Dedifferentiated amniotic fluid mesenchymal stem cell (primary cell): ENCODE measurements around the gene PRR9.
"Not testable (repeated sequence)": the region's sequence is repeated elsewhere in the genome, so short reads cannot be mapped to it uniquely, and the experiment has no call there.

ENCODE experiments used
- DNase-seq: peaks from one replicate; pipeline ENCODE4 v3.0.0-alpha.2; 2016; ENCODE audit errors: extremely low spot score

Gene PRR9, protein sequence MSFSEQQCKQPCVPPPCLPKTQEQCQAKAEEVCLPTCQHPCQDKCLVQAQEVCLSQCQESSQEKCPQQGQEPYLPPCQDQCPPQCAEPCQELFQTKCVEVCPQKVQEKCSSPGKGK

GRCh38 chr1:153217212-153217611 is at the start of gene PRR9:
Gene PRR9, plus strand, starts transcription at chr1:153217584. Its CDS starts 561 bp downstream, at chr1:153218145.
- DNase-seq, result no peak

- DNase-seq, result no peak
Measured at GRCh38 chr1:153168686-153169085, 48.7 kb upstream of the PRR9 start.

DNA sequence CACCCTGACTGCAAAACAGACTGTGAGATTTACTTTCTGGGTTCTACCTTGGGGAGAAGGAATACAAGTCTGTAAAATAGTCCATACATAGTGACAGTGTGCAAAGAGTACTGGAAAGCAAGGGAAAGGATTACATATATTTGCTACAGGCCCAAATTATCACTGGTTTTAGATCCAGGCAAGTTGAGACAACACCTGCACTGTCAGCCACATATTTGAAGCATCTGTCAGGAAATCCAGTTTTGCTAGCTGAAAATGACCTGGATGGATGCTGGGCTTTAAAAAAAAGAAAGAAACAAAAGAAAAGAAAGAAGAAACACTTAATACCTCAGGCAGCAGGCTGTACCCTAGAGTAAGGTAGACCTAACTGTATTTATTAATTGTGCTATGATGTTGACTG is 42.8 kb upstream of the PRR9 start:
- no peak for DNase-seq

DNA sequence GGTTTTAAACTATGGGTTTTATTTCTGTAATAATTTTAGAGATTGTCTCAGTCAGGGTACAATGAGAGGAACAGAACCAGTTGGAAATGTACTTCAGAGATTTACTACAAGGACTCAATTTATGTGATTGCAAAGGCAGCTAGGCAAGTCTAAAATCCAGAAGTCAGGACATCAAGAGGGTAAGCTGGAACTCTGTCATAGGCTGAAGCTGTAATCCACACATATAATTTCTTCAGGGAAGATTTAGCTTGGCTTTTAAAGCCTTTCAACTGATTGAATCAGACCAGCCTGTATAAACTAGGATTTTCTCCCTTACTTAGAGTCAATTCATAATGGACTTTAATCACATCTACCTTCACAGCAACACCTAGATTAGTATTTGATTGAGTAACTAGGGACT is 38.5 kb upstream of the PRR9 start:
- no peak for DNase-seq

DNA sequence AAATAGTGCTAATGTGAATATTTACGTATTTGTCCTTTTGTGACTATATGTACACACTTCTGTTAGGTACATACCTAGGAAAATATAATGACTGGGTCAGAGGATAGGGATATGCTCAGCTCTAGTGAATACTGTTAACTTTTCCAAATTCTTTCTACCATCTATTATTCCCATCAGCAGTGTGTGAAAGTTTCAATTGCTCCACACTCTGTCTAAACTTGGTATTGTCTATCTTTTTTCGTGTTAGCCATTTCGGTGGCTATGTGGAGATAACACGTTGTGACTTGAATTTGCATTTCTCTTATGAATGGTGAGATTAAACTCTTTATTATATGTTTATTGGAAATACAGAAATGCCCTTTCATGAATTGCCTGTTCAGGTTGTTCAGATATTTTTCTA is 36.8 kb upstream of the PRR9 start:
- no peak for DNase-seq

- not testable (repeated sequence) for DNase-seq
Measured at GRCh38 chr1:153188301-153188700, 29.1 kb upstream of the PRR9 start.

GRCh38 chr1:153190373-153190772 is 27.0 kb upstream of the PRR9 start:
- DNase-seq, result no peak

DNA sequence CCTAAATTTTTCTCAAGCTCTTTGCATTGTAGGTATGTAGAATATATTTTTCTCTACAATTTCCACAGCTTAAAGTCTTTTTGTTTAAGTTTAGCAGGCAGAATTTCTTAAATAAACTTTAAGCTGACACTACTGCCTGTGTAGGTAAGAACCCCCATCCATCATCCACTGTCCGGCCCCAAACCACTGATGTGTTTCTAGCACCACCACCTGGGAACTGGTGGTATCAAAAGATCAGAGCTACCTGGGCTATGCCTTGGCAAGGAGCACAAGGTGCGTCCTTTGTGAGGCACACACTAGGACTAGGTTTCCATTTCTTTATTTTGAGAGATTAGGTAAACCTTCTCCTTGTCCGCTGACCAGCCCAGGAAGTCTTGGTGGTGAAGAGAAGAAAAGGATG is 24.7 kb upstream of the PRR9 start:
- DNase-seq, result no peak

- DNase-seq, result no peak
Measured at GRCh38 chr1:153194331-153195050, 22.9 kb upstream of the PRR9 start.

GRCh38 chr1:153195216-153195615 is 22.2 kb upstream of the PRR9 start:
- no peak for DNase-seq

GRCh38 chr1:153202006-153202405 is 15.4 kb upstream of the PRR9 start:
- DNase-seq, result no peak

DNA sequence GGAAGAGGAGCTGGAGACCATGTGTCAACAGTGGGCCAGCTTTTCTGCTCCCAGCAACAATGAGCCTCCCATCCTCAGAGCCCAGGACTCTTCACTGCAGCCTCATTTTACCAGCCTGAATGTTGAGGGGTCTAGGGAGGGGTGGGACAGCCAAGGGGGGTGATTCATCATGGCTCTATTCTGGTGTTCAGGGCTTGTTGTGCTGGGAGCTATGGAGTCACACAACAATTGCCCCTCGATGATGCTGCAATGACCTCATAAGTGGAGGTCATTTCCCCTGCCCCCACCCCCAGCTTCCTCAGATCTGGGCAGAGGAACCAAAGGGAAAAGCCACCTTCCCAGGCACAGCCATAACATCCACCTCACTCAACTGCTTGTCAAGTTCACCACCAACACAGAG is 14.3 kb upstream of the PRR9 start, which contains the start of gene LELP1:
Gene LELP1 (plus strand): TSS at position 301 of the 400 bp plus-strand sequence. CDS start 1,278 bp downstream, outside the sequence.
- no peak for DNase-seq

GRCh38 chr1:153206631-153207030 is 10.8 kb upstream of the PRR9 start:
- no peak for DNase-seq

- no peak for DNase-seq
Measured at GRCh38 chr1:153210206-153210605, 7.2 kb upstream of the PRR9 start.

DNA sequence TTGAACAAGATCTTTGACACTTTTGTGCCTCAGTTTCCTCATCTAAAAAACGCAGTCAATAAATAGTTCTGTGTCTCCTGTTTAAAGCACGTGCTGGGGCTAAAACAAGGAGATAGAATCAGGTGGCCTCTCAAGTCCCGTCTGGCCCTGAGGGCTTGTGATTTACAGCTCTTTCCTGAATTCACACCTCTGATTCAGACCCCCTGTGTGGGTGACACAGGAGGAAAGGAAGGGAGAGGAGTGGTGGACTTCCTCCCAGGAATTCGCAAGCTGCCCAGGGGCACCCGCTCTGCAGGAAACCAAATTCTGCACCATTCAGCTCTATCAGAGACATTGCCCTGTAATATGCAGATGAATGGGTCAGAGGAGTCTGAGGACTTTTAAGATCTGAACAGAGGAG is 5.2 kb upstream of the PRR9 start:
- DNase-seq, result no peak

GRCh38 chr1:153213519-153213918 is 3.9 kb upstream of the PRR9 start:
- no peak for DNase-seq

- DNase-seq, result no peak
Measured at GRCh38 chr1:153217744-153218416, 496 bp downstream of the PRR9 start.

- DNase-seq, result no peak
Measured at GRCh38 chr1:153220606-153221303, 3.4 kb downstream of the PRR9 start.

- DNase-seq, result not testable (repeated sequence)
Measured at GRCh38 chr1:153223040-153223891, 5.9 kb downstream of the PRR9 start.

DNA sequence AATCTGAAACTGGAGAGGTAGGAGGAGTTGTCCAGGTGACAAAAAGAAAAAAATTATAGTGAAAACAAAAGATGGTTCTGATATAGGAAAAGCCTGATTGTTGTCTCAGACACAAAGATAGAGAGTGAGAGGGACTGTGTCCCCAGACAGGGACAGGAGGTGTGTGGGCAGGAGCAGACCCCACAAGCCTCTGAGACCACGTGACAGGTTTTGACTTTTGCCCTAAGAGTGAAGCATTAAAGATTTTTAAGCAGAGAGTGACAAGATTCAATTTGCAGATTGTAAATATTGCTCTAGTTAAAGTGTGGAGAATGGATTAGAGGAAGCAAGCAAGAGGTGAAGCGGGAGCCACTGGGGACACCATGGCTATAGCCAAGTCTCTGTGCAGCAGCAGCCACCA is 10.4 kb downstream of the PRR9 start:
- DNase-seq, result no peak

- DNase-seq, result no peak
Measured at GRCh38 chr1:153228491-153228890, 11.1 kb downstream of the PRR9 start.
